ENCODE measurements around the gene PLA2G10.

DNA sequence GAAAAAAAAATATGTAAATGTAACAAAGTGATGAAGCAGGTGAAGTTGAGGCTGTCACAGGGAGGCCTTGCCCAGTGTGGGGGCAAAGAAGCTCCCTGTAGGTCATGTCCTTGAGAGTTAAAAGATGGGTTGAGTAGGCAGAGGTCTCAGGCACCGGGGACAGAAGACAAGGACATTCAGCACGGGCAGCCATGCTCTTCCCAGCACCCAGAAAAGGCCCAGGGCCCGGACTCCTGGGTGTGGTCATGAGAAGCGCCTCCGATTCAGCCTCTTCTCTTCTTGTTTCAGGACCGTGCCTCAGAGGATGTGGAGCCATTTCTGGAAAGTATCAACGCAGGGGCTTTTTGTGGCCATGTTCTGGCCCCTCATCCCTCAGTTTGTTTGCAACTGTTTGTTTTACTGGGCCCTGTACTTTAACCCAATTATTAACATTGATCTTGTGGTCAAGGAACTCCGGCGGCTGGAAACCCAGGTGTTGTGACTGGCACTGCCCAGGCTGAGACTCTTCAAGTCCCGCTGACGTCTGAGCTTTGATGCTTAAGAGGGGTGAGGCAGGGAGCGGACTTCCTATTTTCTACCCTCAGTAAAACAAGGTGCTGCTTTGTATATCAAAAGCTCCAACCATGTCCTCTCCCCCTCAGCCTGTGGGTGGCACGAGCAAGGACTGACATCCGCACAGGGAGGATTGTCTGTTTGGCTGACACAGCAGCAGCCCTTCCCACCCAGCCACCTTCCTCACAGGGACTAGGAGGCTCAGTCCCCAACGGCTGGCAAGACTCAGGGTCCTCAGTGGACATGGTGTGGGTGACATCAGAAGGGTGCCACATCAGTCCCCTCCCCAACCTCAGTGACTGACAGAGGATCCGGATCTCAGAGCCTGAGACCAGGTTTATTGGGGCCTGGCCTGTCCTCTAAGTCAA, 26.5 kb downstream of the PLA2G10 start:
- TF ChIP-seq POLR2A (IDR thresholded peaks at IDR 0.05): no peak
- TF ChIP-seq, protein P1, sequence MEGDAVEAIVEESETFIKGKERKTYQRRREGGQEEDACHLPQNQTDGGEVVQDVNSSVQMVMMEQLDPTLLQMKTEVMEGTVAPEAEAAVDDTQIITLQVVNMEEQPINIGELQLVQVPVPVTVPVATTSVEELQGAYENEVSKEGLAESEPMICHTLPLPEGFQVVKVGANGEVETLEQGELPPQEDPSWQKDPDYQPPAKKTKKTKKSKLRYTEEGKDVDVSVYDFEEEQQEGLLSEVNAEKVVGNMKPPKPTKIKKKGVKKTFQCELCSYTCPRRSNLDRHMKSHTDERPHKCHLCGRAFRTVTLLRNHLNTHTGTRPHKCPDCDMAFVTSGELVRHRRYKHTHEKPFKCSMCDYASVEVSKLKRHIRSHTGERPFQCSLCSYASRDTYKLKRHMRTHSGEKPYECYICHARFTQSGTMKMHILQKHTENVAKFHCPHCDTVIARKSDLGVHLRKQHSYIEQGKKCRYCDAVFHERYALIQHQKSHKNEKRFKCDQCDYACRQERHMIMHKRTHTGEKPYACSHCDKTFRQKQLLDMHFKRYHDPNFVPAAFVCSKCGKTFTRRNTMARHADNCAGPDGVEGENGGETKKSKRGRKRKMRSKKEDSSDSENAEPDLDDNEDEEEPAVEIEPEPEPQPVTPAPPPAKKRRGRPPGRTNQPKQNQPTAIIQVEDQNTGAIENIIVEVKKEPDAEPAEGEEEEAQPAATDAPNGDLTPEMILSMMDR (IDR thresholded peaks at IDR 0.05): no peak
